SK-N-SH (cell line): Measurements from ENCODE around the gene PPP1R12B. TPM values are rescaled to one million over a fixed set of nuclear protein-coding genes. Genes with fewer than 3 reads are reported as not detected.
A peak's percentile ranks its signal among the peaks of the same experiment; 100 is the strongest.
"Not testable (repeated sequence)": the region's sequence is repeated elsewhere in the genome, so short reads cannot be mapped to it uniquely, and the experiment has no call there.

Source experiments
- CTCF ChIA-PET: fragments of 300-600, 350-600 bp; formaldehyde crosslinking; extraction: SDS; loops from one replicate; lab custom pipeline; 2021; lab: Yijun Ruan, JAX
- POLR2A ChIA-PET: fragments of 350-600 bp; sonication (Branson Sonifier 250); formaldehyde crosslinking; extraction: SDS; loops from one replicate; lab custom pipeline; 2020; ENCODE audit warnings: antibody characterized with exemption, inconsistent platforms; lab: Yijun Ruan, JAX
- DNase-seq: peaks from one replicate; pipeline ENCODE4 v3.0.0; 2012
- H2AFZ ChIP-seq: fragments of 200-600 bp; sonication (generic); 2 replicates; pipeline ENCODE4 v1.8.1; 2016; ENCODE audit warnings: antibody characterized with exemption, mild to moderate bottlenecking, low read depth
- H3F3A ChIP-seq: fragments of 200-600 bp; sonication (generic); replicated peaks from 2 replicates; pipeline ENCODE3; 2016; ENCODE audit warnings: antibody characterized with exemption, mild to moderate bottlenecking; ENCODE audit not compliant: insufficient read depth
- H3K27ac ChIP-seq, 2 experiments: fragments of 200-500 bp in 1 of 2; fragments of 200-600 bp in 1 of 2; sonication (Bioruptor generic) in 1 of 2; sonication (generic), shearing (Covaris generic) in 1 of 2; 2 replicates each; pipeline versions ENCODE4 v1.5.1 to v1.6.1; 2014 to 2016; ENCODE audit warnings: low read depth in 2 of 2, inconsistent platforms in 1 of 2, low read length in 1 of 2, mild to moderate bottlenecking in 1 of 2, mixed read lengths in 1 of 2
- H3K27me3 ChIP-seq: fragments of 200-600 bp; sonication (generic), shearing (Covaris generic); 2 replicates; pipeline ENCODE4 v1.6.1; 2016; ENCODE audit warnings: mixed run types; ENCODE audit not compliant: insufficient read depth
- H3K36me3 ChIP-seq, 2 experiments: fragments of 200-500 bp in 1 of 2; fragments of 200-600 bp in 1 of 2; sonication (Bioruptor generic) in 1 of 2; sonication (generic) in 1 of 2; replicated peaks in 1 of 2; 2 replicates each; pipeline versions ENCODE3 to v1.5.1; 2014 to 2016; ENCODE audit warnings: low read length in 1 of 2, mild to moderate bottlenecking in 1 of 2; ENCODE audit not compliant: insufficient read depth in 2 of 2, control insufficient read depth in 1 of 2
- H3K4me1 ChIP-seq, 2 experiments: fragments of 200-500 bp in 1 of 2; fragments of 200-600 bp in 1 of 2; sonication (Bioruptor generic) in 1 of 2; sonication (generic), shearing (Covaris generic) in 1 of 2; 2 replicates each; pipeline versions ENCODE4 v1.5.1 to v1.6.1; 2014 to 2016; ENCODE audit warnings: low read depth in 1 of 2, low read length in 1 of 2, mixed run types in 1 of 2; ENCODE audit not compliant: insufficient read depth in 2 of 2, control insufficient read depth in 1 of 2
- H3K4me2 ChIP-seq: fragments of 200-600 bp; sonication (generic), shearing (Covaris generic); 2 replicates; pipeline ENCODE4 v1.6.1; 2017; ENCODE audit warnings: mixed run types
- H3K4me3 ChIP-seq, 2 experiments: fragments of 200-500 bp in 1 of 2; fragments of 200-600 bp in 1 of 2; sonication (Bioruptor generic) in 1 of 2; sonication (generic), shearing (Covaris generic) in 1 of 2; 2 replicates each; pipeline versions ENCODE4 v1.5.1 to v1.8.1; 2014 to 2016; ENCODE audit warnings: low read depth in 2 of 2, inconsistent platforms in 1 of 2, low read length in 1 of 2, mild to moderate bottlenecking in 1 of 2, mixed read lengths in 1 of 2, moderate library complexity in 1 of 2
- H3K79me2 ChIP-seq: fragments of 200-600 bp; sonication (generic); 2 replicates; pipeline ENCODE4 v1.8.1; 2017; ENCODE audit warnings: mild to moderate bottlenecking; ENCODE audit not compliant: insufficient read depth
- H3K9ac ChIP-seq: fragments of 200-600 bp; sonication (generic); 2 replicates; pipeline ENCODE4 v1.6.1; 2017; ENCODE audit warnings: mixed run types
- H3K9me2 ChIP-seq: fragments of 200-600 bp; sonication (generic); 2 replicates; pipeline ENCODE4 v1.6.1; 2017; ENCODE audit warnings: mixed run types
- H3K9me3 ChIP-seq: fragments of 200-600 bp; sonication (generic); 2 replicates; pipeline ENCODE4 v1.6.1; 2017; ENCODE audit warnings: mixed run types, mild to moderate bottlenecking, moderate library complexity
- H4K20me1 ChIP-seq: fragments of 200-600 bp; sonication (generic); 2 replicates; pipeline ENCODE4 v1.6.1; 2017; ENCODE audit warnings: mild to moderate bottlenecking, mixed run types; ENCODE audit not compliant: insufficient read depth
- NFIC ChIP-seq: IDR thresholded peaks from 2 replicates; pipeline ENCODE4 v1.4.0; 2012; ENCODE audit warnings: borderline replicate concordance
- TCF12 ChIP-seq: IDR thresholded peaks from 2 replicates; pipeline ENCODE4 v1.4.0; 2012
- TEAD4 ChIP-seq: IDR thresholded peaks from 2 replicates; pipeline ENCODE4 v1.4.0; 2012; ENCODE audit warnings: mild to moderate bottlenecking, borderline replicate concordance; ENCODE audit not compliant: insufficient read depth
- WGBS: methylation state at CpG from one replicate; pipeline ENCODE4 v1.1.6; 2017; ENCODE audit warnings: low lambda C conversion rate; 5-methylcytosine and 5-hydroxymethylcytosine counted together
- polyA plus RNA-seq, 3 experiments: library from polyadenylated mRNA; depleted of rRNA; stranded (reverse); fragments of >200 nt; gene quantifications; 2 replicates each; pipeline ENCODE4 v1.2.3, GENCODE V29; 2012

PPP1R12B gene
- polyA plus RNA-seq, 1 of the 3 experiments (the other 2 are of a cell fraction), result 2.8 TPM

DNA sequence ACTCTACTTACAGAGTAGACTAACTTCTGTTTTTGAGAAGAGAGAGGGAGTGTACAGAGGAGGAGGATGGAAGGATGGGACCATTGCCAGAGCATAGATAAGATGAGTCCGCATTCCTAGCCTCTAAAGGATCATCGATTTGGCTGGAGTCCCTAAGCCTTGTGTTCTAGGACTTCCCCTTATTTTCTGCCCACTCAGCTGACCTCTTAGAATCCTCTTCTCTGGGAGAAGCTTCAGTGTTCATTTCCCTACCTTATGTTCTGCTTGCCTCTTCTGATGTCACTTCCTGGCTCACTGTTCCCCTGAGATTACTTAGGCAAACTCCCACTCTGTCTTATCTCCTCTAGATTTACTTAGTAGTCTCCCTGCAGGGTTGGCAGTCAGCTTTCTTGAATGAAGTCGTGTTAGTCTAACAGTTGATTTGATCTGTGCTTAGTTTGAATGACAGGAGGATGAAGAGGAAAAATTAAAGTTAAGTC, 205.1 kb downstream of the PPP1R12B start:
- no peak overlapping the region for H2AFZ ChIP-seq
- no peaks in the 10 kb centered on the region for H3K36me3 ChIP-seq
- 53% methylated on average over 3 of the region's 3 CpGs for WGBS
- no peak overlapping the region for H3K4me3 ChIP-seq
- ChIA-PET POLR2A (no interaction called here), CTCF (interaction anchor here (1.8 kb wide), 1 partner anchor 18 kb away, joined by 6 read pairs; no protein-coding TSS in a partner anchor)
- peaks cover 11 to 26% of the 10 kb centered on the region in 2 experiments for H3K4me1 ChIP-seq
- H3K79me2 ChIP-seq, result no peaks in the 10 kb centered on the region
- H3K4me2 ChIP-seq, result peak overlapping the region; percentile 20; the same call in 1 of the 2 replicates
- TF ChIP-seq NFIC, result peak; percentile 53
- peak; percentile 5; the same call in 1 of the 2 replicates for TF ChIP-seq TCF12
- no peak for TF ChIP-seq TEAD4
- H4K20me1 ChIP-seq, result no peaks in the 10 kb centered on the region
- H3K9ac ChIP-seq, result no peak overlapping the region
- H3K27ac ChIP-seq, result peak overlapping the region; percentile 74 to 96; a peak in 3 of 4 replicates
- H3K9me3 ChIP-seq, result no peaks in the 10 kb centered on the region
- H3K27me3 ChIP-seq, result no peaks in the 10 kb centered on the region
- H3K9me2 ChIP-seq, result no peaks in the 10 kb centered on the region
- peaks cover 7% of the 10 kb centered on the region for H3F3A ChIP-seq
- DNase-seq, result no peak

DNA sequence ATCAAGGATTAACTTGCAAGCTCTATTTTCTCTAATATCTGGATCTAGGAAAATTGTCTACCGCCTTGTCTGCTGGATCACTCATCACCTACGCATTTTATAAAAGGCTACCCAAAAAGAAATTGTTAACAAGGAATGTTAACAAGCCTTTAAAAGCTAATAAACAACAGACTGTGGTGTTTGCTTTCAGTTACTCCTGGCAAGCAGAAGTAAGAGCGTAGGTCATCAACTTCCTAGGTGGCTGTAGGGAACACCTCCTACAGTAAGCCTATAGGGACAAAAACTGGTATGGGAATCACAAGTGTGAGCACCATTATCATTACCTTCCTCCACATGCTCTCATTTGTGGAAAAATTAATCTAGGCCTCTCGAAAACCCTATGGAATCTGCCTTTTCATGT, 206.1 kb downstream of the PPP1R12B start:
- H3K9me2 ChIP-seq, H2AFZ ChIP-seq, H3K4me2 ChIP-seq, POLR2A ChIA-PET, H3K9me3 ChIP-seq, CTCF ChIA-PET, H3K27me3 ChIP-seq, H4K20me1 ChIP-seq, H3K4me3 ChIP-seq, H3F3A ChIP-seq, DNase-seq, H3K9ac ChIP-seq, H3K36me3 ChIP-seq, H3K79me2 ChIP-seq: not testable (repeated sequence)
- Histone ChIP-seq H3K4me1 (peaks cover 11 to 26% of the 10 kb centered on the region in 2 experiments), H3K27ac (peak overlapping the region in 1 of 2 experiments; percentile 71; a peak in 1 of 4 replicates)
- 99% methylated on average over 4 of the region's 4 CpGs for WGBS

DNA sequence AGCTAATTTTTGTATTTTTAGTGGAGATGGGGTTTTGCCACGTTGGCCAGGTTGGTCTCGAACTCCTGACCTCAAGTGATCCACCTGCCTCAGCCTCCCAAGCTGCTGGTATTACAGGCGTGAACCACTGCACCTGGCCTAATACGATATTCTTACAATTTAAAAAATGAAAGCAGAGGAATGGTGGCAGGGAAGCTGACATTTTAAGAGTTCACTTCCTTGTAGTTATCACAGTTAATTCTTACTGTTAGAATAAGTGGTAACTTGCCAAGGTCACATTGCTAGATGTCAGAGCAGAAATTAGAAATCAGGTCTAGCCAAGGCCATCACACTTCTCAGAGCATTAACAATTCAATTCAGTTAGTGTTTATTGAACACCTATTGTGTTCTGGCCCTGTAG, 207.5 kb downstream of the PPP1R12B start:
- H3F3A ChIP-seq, H3K27me3 ChIP-seq, H3K9me2 ChIP-seq, DNase-seq, H3K9me3 ChIP-seq, POLR2A ChIA-PET, CTCF ChIA-PET, H3K4me3 ChIP-seq, H3K4me2 ChIP-seq, H3K79me2 ChIP-seq, H4K20me1 ChIP-seq, H3K36me3 ChIP-seq, H3K27ac ChIP-seq, H3K9ac ChIP-seq, H2AFZ ChIP-seq: not testable (repeated sequence)
- peaks cover 11 to 26% of the 10 kb centered on the region in 2 experiments for H3K4me1 ChIP-seq
- 100% methylated on average over 4 of the region's 4 CpGs for WGBS

DNA sequence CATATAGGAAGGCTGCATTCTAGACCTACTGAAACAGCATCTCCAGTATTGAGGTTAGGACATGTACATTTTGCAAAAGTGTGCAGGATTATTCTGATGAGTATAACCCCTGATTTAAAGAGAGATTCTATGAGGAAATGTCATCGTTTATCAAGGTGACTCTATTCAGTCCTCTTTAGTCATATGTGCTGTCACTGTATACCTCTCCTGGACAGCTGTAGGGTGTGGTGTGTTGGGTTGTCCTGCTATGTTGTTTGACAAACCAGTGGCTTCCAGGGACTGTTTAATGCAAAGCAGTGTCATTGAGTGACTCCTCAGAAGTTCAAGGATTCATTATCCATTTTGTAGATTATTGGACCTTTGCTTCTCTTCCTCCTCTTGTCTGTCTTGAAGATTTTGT, 209.2 kb downstream of the PPP1R12B start:
- H4K20me1 ChIP-seq, H3K79me2 ChIP-seq, H3K27ac ChIP-seq, H3K4me3 ChIP-seq, H2AFZ ChIP-seq, H3K36me3 ChIP-seq, H3F3A ChIP-seq, H3K9ac ChIP-seq, H3K9me3 ChIP-seq, H3K4me2 ChIP-seq, POLR2A ChIA-PET, DNase-seq, CTCF ChIA-PET, H3K9me2 ChIP-seq, H3K27me3 ChIP-seq: not testable (repeated sequence)
- WGBS, result 89% methylated on average over 1 of the region's 1 CpG
- H3K4me1 ChIP-seq, result peaks cover 4 to 14% of the 10 kb centered on the region in 2 experiments; a peak in 2 of 4 replicates
